ENCODE results near the gene USP12.

USP12 gene

DNA sequence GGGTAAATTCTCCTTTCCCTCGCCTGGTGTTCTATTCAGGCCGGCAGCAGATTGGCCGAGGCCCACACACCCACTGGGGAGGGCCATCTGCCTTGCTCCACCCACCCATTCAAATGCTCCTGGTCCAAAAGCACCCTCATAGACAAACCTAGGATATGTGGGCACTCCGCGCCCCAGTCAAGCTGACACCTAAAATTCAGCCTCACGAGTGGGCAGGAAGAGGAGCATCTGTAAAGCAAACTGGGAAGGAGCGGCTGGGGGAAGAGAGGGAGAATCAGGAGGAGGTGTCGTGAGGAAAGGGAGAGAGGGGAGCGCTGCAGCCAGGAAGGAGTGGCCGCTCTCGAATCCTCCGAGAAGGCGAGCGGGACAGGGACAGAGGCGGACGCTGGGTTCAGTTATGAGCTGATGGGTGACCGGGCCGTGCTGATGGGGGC, 136.9 kb downstream of the USP12 start:
- DNase-seq (ENCODE audit: low spot score) = no peak

- no peak for DNase-seq (ENCODE audit: low spot score)
Observed at GRCh38 chr13:27028683-27029480, 142.7 kb downstream of the USP12 start.

- no peak for DNase-seq (ENCODE audit: low spot score)
Observed at GRCh38 chr13:27027086-27027667, 144.4 kb downstream of the USP12 start.

GRCh38 chr13:27026396-27026795, 145.2 kb downstream of the USP12 start:
- DNase-seq (ENCODE audit: low spot score) = no peak

DNA sequence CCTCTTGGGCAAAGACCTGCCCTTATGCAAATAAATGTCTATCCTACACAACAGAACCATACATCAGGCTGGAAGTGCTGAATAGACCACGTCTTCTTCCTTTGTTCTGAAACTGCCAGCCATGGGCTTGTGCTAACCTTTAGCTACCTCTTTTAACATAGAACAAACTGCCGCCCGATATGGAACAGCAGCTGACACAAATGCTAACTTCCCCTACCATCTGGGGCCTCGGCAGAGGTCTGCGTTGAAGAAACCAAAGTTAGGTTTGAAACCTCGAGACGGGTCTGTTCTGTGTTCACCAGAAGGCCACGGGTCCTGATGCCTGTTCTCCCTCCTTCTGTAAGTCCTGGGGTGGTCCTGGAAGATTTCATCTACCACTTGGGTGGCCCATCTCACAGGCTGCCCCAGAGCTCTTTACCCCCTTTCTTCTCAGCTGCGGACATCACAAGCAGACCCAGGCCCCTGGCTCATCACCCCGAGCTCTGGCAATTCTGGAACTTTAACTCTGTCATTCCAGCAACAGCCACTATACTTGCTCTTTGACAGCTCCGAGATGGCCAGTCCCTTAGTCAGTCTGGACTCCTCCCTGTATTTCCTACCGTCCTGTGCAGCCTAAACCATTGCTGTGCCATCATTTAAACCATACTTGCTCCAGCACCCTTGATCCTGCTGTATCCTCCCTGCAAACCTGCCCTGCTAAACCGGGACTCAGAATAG, 146.7 kb downstream of the USP12 start:
- DNase-seq (ENCODE audit: low spot score) = no peak

DNA sequence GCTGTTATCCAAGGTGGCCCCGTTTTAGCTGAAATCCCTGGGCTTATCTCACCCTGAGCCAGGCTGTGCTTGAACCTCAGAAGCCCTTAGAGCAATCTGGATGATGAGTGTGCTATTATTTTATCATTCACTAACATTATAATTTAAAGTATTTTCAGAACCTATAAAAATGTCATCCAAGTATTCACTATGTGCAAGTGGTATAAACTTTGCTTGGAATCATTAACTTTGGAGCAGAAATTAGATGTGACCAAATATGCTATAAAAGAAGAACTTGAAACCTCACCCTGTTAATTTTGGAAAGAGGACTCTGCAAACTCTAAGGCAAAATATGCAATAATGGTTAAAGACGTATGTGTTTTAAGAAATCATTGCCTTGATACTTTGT, 147.5 kb downstream of the USP12 start:
- DNase-seq (ENCODE audit: low spot score) = no peak

DNA sequence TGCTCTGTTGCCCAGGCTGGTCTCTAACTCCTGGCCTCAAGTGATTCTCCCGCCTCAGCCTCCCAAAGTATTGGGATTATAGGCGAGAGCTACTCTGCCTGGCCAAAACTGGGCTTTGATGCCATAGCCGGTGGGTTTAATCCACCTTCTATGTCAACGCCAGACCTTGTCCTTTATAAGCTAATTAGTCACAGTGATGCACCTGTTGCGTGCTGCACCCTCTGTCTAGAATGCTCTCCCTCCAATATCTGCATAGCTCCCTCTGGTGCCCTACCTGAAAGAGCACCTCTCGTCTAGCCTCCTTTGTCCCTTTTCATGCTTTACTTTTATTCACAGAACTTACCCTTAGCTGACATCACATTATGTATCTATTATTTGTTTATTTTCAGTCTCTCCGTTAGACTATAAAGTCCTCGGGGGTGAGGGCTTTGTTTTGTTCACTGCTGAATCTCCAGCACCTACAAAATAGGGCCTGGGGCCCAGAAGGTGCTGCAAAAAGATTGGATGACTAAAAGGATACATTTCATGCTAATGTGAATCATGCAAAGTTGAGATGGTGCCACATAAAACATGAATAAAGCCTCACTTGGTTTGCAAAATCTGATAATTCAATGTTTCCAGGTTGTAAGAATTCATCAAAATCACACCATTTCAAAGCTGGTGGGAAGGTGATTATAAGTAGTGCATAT, 148.1 kb downstream of the USP12 start:
- no peak for DNase-seq (ENCODE audit: low spot score)

- peak; percentile 80 for DNase-seq (ENCODE audit: low spot score)
Observed at GRCh38 chr13:27022571-27023311, 148.9 kb downstream of the USP12 start.

DNA sequence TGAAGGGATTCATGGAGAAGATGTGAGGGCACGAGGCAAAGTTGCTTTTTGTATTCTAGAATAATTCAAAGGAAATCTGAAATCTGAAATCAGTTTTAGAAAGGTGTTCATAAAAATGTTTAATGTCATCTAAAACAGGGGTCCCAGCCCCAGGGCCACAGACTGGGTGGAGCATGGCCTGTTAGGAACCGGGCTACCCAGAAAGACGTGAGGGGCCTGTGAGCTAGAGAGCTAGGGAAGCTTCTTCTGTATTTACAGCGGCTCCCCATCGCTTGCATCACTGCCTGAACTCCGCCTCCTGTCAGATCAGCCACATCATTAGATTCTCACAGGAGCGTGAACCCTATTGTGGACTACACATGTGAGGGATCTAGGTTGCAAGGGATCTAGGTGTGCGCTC, 151.2 kb downstream of the USP12 start:
- no peak for DNase-seq (ENCODE audit: low spot score)

GRCh38 chr13:27018882-27019281, 152.7 kb downstream of the USP12 start:
- DNase-seq (ENCODE audit: low spot score) = no peak

- DNase-seq (ENCODE audit: low spot score) = no peak
Observed at GRCh38 chr13:27018344-27018861, 153.2 kb downstream of the USP12 start.

DNA sequence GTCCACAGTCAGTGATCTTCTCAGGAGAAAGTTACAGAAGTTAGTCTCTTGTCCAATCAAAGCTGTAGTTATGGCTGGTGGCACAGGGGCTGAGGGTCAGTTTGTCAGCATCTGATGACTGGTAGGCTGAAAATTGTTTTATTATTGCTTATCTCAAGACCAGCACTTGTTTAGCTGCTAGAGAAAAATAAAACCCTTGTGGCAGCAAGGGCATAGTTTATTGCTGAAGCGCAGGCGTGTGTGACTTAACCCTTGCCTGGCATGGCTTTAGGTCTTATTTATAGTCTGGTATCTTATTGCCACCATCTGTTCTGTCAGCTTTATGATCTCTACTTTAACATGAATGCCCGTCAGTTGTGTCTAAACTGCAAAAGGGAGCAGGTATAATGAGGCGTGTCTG, 154.7 kb downstream of the USP12 start:
- no peak for DNase-seq (ENCODE audit: low spot score)
